ENCODE data around the gene VASH1. TPM values are rescaled to one million over a fixed set of nuclear protein-coding genes. Genes with fewer than 3 reads are reported as not detected.

Gene VASH1
- polyA plus RNA-seq (2011; rRNA removed) (3.3 and 4.0 TPM in 2 replicates), polyA minus RNA-seq (2011; rRNA and poly(A)+ RNA removed) (3.7 and 4.7 TPM in 2 replicates)

DNA sequence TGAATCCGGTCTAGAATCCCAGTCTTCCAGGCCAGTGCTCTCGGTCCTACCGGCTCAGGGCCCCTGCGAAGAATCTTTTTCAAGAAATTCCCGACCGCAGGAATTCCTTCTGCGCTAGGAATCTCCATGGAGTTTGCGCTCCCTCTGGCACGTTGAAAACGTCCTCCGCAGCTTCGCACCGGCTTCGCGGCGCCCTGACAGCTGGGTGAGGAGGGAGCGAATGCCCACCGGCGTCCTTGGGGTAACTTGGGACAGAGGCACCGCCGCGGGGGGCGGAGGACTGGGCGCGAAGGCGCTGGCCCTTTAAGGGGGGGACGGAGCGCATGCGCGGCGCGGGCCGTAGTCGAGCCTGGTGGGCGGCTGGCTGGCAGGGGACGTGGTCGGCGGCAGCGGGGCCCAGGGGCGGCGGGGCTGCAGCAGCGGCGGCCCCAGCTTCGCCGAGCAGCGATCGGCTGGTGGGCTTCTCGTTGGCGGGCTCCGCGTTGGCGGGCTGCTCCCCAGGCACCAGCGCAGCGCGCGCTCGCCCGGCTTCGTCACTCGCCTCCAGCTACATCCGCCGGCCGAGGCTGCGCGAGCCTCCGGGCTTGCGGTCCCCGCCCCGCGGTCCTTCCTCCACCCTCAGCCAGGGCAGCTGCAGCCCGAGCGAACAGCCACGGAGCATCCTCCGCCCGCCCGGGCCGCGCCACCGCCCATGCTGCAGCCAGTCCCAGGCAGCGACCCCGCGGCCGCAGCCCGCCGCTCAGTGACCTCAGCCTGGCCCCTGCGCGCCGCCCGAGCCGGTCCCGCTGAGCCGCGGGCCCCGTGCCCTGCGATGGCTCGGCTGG is at the start of gene VASH1:
TSS of gene VASH1 (plus strand) at position 333 of the 824 bp plus-strand sequence. CDS start 1,354 bp downstream, outside the sequence.
- Histone ChIP-seq H3K36me3 (ENCODE audit: control insufficient read depth, insufficient read depth, low read length) (no peaks in the 10 kb centered on the region), H3K4me3 (ENCODE audit: low read depth, low read length) (peak within 1 kb of the TSS; percentile 60), H3K27me3 (ENCODE audit: control insufficient read depth, insufficient read depth, low read length) (no peaks in the 10 kb centered on the region; the same call in 1 of the 2 replicates)
- ChIA-PET CTCF (interaction anchor here (1.0 to 2.7 kb wide), 4 partner anchors 22 to 84 kb away, joined by 3 to 8 read pairs (median 4); no protein-coding TSS in a partner anchor), POLR2A (no interaction called here)
- TF ChIP-seq CTCF (IDR thresholded peaks at IDR 0.05; ENCODE audit: insufficient read depth, low read depth, low read length) = no peak
- DNase-seq (ENCODE audit: low read depth) = no peak

- ChIA-PET CTCF (interaction anchor here (1.2 to 13.6 kb wide), 2 partner anchors 71 to 98 kb away, joined by 5 to 197 read pairs; no protein-coding TSS in a partner anchor), POLR2A (no interaction called here)
- TF ChIP-seq CTCF (IDR thresholded peaks at IDR 0.05; ENCODE audit: insufficient read depth, low read depth, low read length) = no peak
- no peak for DNase-seq (ENCODE audit: low read depth)
- Histone ChIP-seq H3K4me3 (ENCODE audit: low read depth, low read length) (no peak overlapping the region), H3K27me3 (ENCODE audit: control insufficient read depth, insufficient read depth, low read length) (peaks cover 5% of the 10 kb centered on the region), H3K36me3 (ENCODE audit: control insufficient read depth, insufficient read depth, low read length) (no peaks in the 10 kb centered on the region)
Measured at GRCh38 chr14:76713121-76713520, 48.1 kb upstream of the VASH1 start.

DNA sequence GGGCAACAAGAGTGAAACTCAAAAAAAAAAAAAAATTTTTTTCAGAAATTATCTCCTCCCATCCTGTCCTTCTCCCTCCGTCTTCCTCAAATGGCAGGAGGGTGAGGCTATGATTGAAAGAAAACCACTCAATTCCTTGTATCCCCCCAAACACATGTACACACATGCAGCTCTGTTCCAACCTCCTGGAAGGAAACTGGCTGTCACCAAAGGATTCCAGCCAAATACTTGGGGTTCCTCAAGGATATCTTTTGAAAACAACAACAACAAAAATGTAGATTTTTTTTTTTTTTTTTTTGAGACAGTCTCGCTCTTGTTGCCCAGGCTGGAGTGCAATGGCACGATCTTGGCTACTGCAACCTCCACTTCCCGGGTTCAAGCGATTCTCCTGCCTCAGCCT is 46.8 kb upstream of the VASH1 start:
- TF ChIP-seq CTCF (IDR thresholded peaks at IDR 0.05; ENCODE audit: insufficient read depth, low read depth, low read length) = no peak
- ChIA-PET CTCF (interaction anchor here (0.6 to 13.6 kb wide), 5 partner anchors 8 to 366 kb away, joined by 4 to 197 read pairs (median 5); no protein-coding TSS in a partner anchor), POLR2A (no interaction called here)
- Histone ChIP-seq H3K4me3 (ENCODE audit: low read depth, low read length) (no peak overlapping the region), H3K36me3 (ENCODE audit: control insufficient read depth, insufficient read depth, low read length) (no peaks in the 10 kb centered on the region), H3K27me3 (ENCODE audit: control insufficient read depth, insufficient read depth, low read length) (peaks cover 5% of the 10 kb centered on the region)
- no peak for DNase-seq (ENCODE audit: low read depth)

GRCh38 chr14:76715101-76715500 is 46.2 kb upstream of the VASH1 start:
- POLR2A ChIA-PET = no interaction called here
- Histone ChIP-seq H3K36me3 (ENCODE audit: control insufficient read depth, insufficient read depth, low read length) (no peaks in the 10 kb centered on the region), H3K27me3 (ENCODE audit: control insufficient read depth, insufficient read depth, low read length) (peaks cover 5% of the 10 kb centered on the region), H3K4me3 (ENCODE audit: low read depth, low read length) (no peak overlapping the region)
- TF ChIP-seq CTCF (IDR thresholded peaks at IDR 0.05; ENCODE audit: insufficient read depth, low read depth, low read length) = no peak
- CTCF ChIA-PET = interaction anchor here (0.7 to 13.6 kb wide), 5 partner anchors 9 to 96 kb away, joined by 3 to 197 read pairs (median 5); no protein-coding TSS in a partner anchor
- no peak for DNase-seq (ENCODE audit: low read depth)

DNA sequence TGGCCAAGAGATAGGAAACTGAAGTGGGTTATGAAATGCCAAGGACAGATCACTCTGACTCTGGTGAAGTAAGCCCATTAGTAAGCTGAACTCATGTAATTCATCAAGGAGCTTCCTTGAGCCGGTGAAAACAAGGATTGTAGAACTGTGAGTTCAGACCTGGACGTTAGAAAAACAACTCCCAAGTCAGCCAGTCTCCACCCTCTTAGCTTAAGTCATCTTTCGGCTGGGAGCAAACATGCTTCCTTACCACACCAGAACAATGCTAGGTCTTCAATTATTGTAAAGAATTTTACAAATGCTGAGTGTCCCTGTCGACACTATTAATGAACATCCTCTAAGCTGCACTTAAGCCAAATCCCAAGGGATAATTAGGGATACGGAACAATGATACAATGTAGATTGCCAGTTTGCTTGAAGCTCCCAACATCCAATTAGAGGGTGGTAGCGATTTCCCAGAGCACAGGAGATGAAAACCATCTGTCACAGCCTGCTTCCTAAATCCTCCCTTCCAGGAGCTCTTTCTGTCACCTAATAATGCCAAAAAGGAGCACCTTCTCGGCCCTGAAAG is 45.7 kb upstream of the VASH1 start:
- no peaks in the 10 kb centered on the region for H3K36me3 ChIP-seq (ENCODE audit: control insufficient read depth, insufficient read depth, low read length)
- POLR2A ChIA-PET = no interaction called here
- H3K27me3 ChIP-seq (ENCODE audit: control insufficient read depth, insufficient read depth, low read length) = peaks cover 5% of the 10 kb centered on the region
- no peak for DNase-seq (ENCODE audit: low read depth)
- CTCF ChIA-PET = interaction anchor here (1.3 to 13.6 kb wide), 4 partner anchors 8 to 96 kb away, joined by 3 to 197 read pairs (median 6); no protein-coding TSS in a partner anchor
- no peak overlapping the region for H3K4me3 ChIP-seq (ENCODE audit: low read depth, low read length)
- TF ChIP-seq CTCF (IDR thresholded peaks at IDR 0.05; ENCODE audit: insufficient read depth, low read depth, low read length) = no peak
